Transverse colon (tissue), 4 donors: Measurements from ENCODE around the gene MME. TPM values are rescaled to one million over a fixed set of nuclear protein-coding genes. Genes with fewer than 3 reads are reported as not detected.

Source experiments
- DNase-seq: peaks from one replicate; pipeline ENCODE4 v3.0.0-alpha.2; 2019
- H3K27ac ChIP-seq, 4 donors: fragments of 200-600 bp; sonication (generic); 2 replicates each; pipeline ENCODE4 v1.5.1; 2016 to 2018; ENCODE audit warnings: inconsistent platforms in 4 of 4
- H3K27me3 ChIP-seq: fragments of 200-600 bp; sonication (generic); 2 replicates; pipeline ENCODE4 v1.5.1; 2017; ENCODE audit warnings: inconsistent platforms
- H3K36me3 ChIP-seq, 4 donors: fragments of 200-600 bp; sonication (generic); 2 replicates each; pipeline ENCODE4 v1.5.1; 2017 to 2019; ENCODE audit warnings: inconsistent platforms in 4 of 4
- H3K4me1 ChIP-seq, 4 donors: fragments of 200-600 bp; sonication (generic); 2 replicates each; pipeline ENCODE4 v1.5.1; 2017 to 2020; ENCODE audit warnings: inconsistent platforms in 4 of 4
- H3K4me3 ChIP-seq, 4 donors: fragments of 200-600 bp; sonication (generic); 1 replicate in 1 of 4; 2 replicates in 3 of 4; pipeline versions ENCODE4 v1.5.1 to v1.6.1; 2017 to 2019; ENCODE audit warnings: inconsistent platforms in 4 of 4
- H3K9me3 ChIP-seq, 2 donors: fragments of 200-600 bp; sonication (generic); 2 replicates each; pipeline ENCODE4 v1.5.1; 2017 to 2019; ENCODE audit warnings: inconsistent platforms in 2 of 2
- EP300 ChIP-seq: sonication (generic); formaldehyde crosslinking; IDR thresholded peaks from one replicate; pipeline ENCODE4 v1.6.1; 2017; ENCODE audit warnings: antibody characterized with exemption, low read depth
- POLR2A ChIP-seq: fragments of 450-650 bp; IDR thresholded peaks from one replicate; pipeline ENCODE4 v1.6.1; 2016; ENCODE audit warnings: antibody characterized with exemption, mild to moderate bottlenecking, moderate library complexity
- POLR2AphosphoS5 ChIP-seq, 3 donors: sonication (generic); formaldehyde crosslinking; IDR thresholded peaks; one replicate each; pipeline ENCODE4 v1.6.1; 2016; ENCODE audit warnings: antibody characterized with exemption in 3 of 3
- WGBS, 2 donors: methylation state at CpG; one replicate each; pipeline ENCODE4 v1.1.5; 2018; ENCODE audit warnings: low coverage in 1 of 2; 5-methylcytosine and 5-hydroxymethylcytosine counted together
- in situ Hi-C, 4 donors: fragments of 200-750 bp; cut with MboI; loops; one replicate each; pipeline versions ENCODE4 v1.15.0 to v1.15.1; 2017; ENCODE audit warnings: low sequenced_read_pairs in 3 of 4, low pct_ligation_motif_present in 1 of 4, low pct_unique_long_range_greater_than_20kb in 1 of 4
- intact Hi-C: fragments of 100-400 bp; cut with DNase I; formaldehyde crosslinking; loops from one replicate; pipeline ENCODE4 v1.15.1; 2023; ENCODE audit warnings: low total_unique reads
- total RNA-seq, 4 donors: library from RNA; depleted of rRNA; stranded (reverse); fragments of >200 nt; gene quantifications; one replicate each; pipeline ENCODE4 v1.1.0, GENCODE V29; 2016
- TF ChIP-seq, protein P1 (sequence below), 5 experiments: fragments of 200-600 bp in 3 of 5; fragments of 450-650 bp in 2 of 5; sonication (generic) in 3 of 5; IDR thresholded peaks; 1 replicate in 2 of 5; 2 replicates in 3 of 5; pipeline ENCODE4 v1.5.1; 2016 to 2017; ENCODE audit warnings: antibody characterized with exemption in 5 of 5, inconsistent platforms in 3 of 5, mild to moderate bottlenecking in 2 of 5, moderate library complexity in 1 of 5

MME gene
- total RNA-seq, 4 donors from 2014 or later = 0.82 to 1.1 (median 0.95) TPM; not detected in 1

DNA sequence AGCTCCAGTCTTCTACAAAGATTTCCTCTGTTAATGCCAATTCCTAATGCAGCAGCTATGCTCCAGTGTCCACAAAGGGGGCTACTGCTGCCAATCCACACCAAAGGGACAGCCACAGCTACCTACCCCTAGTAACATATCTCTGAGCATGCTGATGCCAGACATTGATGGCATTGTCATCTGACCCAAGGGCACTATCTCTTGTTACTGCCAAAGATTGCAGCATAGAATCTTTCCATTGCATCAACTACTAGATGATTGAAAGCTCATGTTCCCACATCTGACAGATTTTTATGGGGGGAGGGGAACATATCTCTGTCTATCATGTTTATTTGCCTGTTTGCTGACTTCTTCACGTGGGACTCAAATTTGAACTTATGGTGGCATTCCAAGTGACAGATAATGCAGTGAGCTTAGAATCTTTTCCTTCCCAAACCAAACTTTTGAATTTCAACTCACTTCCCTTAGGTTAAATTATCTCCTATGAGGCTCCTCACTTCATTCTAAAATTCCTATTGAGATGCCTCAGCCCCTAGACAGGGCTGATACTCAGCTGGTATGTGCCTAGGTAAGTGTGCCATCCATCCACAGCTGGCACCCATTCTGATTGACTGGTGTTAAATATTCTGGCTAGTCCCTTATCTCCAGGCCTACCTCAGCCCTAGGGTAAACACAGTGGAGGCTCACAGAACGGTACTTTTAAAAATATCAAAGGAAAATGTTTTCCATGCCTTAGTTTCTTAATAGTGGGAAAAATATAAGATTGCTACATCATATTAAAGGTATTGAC lies 113.0 kb downstream of the MME start:
- H3K27ac ChIP-seq = no peak overlapping the region
- intact Hi-C loops = loop anchor here (5.0 kb wide), 1 partner anchor 994 kb away; no protein-coding TSS in a partner anchor
- H3K9me3 ChIP-seq = no peaks in the 10 kb centered on the region
- no peaks in the 10 kb centered on the region for H3K27me3 ChIP-seq
- in situ Hi-C loops = no loop called here
- H3K4me3 ChIP-seq = no peak overlapping the region
- TF ChIP-seq EP300 (no peak), POLR2AphosphoS5 (IDR thresholded peaks at IDR 0.05) (no peak), POLR2A (no peak)
- TF ChIP-seq, protein P1, sequence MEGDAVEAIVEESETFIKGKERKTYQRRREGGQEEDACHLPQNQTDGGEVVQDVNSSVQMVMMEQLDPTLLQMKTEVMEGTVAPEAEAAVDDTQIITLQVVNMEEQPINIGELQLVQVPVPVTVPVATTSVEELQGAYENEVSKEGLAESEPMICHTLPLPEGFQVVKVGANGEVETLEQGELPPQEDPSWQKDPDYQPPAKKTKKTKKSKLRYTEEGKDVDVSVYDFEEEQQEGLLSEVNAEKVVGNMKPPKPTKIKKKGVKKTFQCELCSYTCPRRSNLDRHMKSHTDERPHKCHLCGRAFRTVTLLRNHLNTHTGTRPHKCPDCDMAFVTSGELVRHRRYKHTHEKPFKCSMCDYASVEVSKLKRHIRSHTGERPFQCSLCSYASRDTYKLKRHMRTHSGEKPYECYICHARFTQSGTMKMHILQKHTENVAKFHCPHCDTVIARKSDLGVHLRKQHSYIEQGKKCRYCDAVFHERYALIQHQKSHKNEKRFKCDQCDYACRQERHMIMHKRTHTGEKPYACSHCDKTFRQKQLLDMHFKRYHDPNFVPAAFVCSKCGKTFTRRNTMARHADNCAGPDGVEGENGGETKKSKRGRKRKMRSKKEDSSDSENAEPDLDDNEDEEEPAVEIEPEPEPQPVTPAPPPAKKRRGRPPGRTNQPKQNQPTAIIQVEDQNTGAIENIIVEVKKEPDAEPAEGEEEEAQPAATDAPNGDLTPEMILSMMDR (IDR thresholded peaks at IDR 0.05) = no peak
- H3K4me1 ChIP-seq = no peaks in the 10 kb centered on the region
- DNase-seq = no peak
- 68 to 73% methylated on average over 2 of the region's 2 CpGs for WGBS, 2 donors
- no peaks in the 10 kb centered on the region for H3K36me3 ChIP-seq

DNA sequence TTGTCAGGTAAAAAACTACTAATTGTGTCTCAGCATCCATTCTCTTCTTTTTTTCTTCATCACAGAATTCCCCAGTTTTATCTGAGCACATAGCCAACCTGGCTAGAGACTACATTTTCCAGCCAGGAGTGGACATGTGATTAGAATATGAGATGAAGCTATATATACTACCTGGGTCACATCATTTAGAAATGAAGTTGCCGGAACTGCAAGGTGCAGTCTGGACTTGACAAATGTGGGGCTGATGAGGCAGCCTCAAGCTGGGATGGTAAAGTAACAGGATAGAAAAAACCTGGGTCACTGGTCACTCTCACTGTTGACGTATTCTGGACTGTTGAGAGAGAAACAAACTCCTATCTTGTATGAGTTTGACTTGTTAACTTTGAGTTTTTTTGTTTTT lies 113.7 kb downstream of the MME start:
- in situ Hi-C loops (no loop called here), intact Hi-C loops (loop anchor here (5.0 kb wide), 1 partner anchor 993 kb away; no protein-coding TSS in a partner anchor)
- Histone ChIP-seq H3K27ac (no peak overlapping the region), H3K4me1 (no peaks in the 10 kb centered on the region), H3K4me3 (no peak overlapping the region), H3K36me3 (no peaks in the 10 kb centered on the region), H3K27me3 (no peaks in the 10 kb centered on the region), H3K9me3 (no peaks in the 10 kb centered on the region)
- 97% methylated on average over 2 of the region's 2 CpGs; no CpG with 5 or more reads in 1 of the 2 donors for WGBS, 2 donors
- no peak for DNase-seq
- TF ChIP-seq POLR2AphosphoS5 (IDR thresholded peaks at IDR 0.05) (no peak), POLR2A (no peak), EP300 (no peak)

DNA sequence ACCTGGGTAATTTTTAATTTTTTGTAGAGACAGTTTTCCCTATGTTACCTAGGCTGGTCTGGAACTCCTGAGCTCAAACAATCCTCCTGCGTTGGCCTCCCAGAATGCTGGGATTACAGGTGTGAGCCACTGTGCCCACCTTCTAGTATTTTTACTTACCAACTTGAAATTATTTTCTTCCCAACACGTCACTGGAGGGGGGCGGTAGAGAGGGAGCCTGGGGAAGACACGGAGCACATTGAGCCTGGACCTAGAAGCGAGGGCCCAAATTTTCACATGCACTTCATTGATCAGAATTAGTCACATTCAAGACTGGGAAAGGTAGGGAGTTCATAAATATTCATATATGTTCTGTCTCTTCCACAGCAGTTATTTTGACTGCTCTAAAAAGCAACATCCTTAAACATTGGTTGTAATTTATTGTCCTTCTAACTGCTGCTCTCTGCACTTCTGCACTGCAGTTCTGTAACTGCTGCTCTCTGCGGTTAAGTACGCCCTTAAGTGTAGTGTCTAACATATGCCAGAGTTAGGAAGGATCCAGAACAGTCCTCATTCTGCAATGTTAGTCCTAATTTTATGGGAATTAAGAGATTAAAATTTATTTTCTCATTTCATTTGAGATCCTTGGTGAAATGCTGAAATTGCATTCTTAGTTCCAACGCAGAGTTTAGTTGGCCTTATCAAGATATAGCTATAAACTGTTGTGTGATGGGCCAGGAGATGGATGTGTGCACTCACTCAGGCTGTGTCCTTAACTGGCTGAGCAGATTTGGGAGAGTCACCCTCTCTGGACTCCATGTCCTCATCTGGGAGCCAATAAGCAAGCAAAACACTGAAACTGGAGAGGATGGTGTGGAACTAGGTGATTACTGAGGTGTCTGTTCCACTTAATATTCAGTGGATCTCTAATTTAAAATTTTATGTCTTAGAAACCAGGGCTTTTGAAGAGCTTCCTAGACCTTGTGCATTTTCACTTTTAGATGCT lies 115.1 kb downstream of the MME start:
- no peaks in the 10 kb centered on the region for H3K4me1 ChIP-seq
- H3K36me3 ChIP-seq = no peaks in the 10 kb centered on the region
- H3K9me3 ChIP-seq = no peaks in the 10 kb centered on the region
- no peak overlapping the region for H3K4me3 ChIP-seq
- intact Hi-C loops = loop anchor here (5.0 kb wide), 1 partner anchor 992 kb away; no protein-coding TSS in a partner anchor
- in situ Hi-C loops = no loop called here
- no peaks in the 10 kb centered on the region for H3K27me3 ChIP-seq
- no peak for DNase-seq
- no peak overlapping the region for H3K27ac ChIP-seq
- WGBS, 2 donors = 75 to 83% methylated on average over 4 to 8 of the region's 8 CpGs
- TF ChIP-seq POLR2AphosphoS5 (IDR thresholded peaks at IDR 0.05) (no peak), POLR2A (no peak), EP300 (no peak)
- TF ChIP-seq, protein P1 (IDR thresholded peaks at IDR 0.05) = no peak

DNA sequence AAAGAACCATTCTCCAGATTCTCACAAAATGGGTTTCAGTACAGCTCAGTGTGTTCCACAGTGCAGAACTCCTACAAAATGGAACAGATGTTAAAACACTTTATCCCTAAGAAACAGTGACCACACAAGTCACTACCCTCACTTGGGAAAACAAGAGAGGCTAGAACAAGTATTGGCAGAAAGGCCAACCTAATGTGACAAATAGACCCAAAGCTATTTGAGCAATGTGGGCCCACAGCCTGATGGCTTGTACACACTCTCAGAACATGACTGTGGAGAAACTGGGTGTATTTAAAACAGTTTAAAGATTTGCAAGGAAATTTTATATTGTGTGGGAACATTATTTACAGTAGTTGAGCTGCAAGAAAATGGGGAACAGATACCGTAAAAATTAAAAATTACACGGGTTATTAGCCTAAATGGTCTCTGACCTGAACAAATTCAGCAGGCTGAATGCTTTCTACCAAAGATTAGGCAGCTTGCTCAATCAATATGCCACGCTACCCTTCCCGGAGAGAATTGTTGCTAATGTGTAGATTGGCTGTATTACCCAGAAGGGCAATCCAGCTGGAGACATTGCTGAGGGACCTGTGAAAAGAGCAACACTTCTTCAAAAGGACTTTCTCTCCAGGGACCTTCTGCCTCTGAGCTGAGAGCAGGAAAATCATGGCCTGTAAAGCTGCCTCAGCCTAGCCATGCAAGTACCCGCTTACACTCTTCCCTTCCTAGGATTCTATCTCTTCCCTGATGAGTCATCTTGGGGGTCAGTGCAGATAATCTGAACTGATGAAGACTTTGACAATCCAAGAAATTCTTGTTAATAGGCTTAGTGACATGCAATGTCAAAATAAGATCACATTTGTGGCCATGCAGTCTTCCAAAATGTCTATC lies 116.3 kb downstream of the MME start:
- Histone ChIP-seq H3K4me3 (no peak overlapping the region), H3K36me3 (no peaks in the 10 kb centered on the region), H3K27ac (no peak overlapping the region), H3K27me3 (no peaks in the 10 kb centered on the region), H3K4me1 (no peaks in the 10 kb centered on the region), H3K9me3 (no peaks in the 10 kb centered on the region)
- TF ChIP-seq, protein P1 (IDR thresholded peaks at IDR 0.05) = no peak
- no peak for TF ChIP-seq EP300
- no peak for TF ChIP-seq POLR2A
- no peak for TF ChIP-seq POLR2AphosphoS5 (IDR thresholded peaks at IDR 0.05)
- intact Hi-C loops = no loop called here
- WGBS, 2 donors = 80 to 100% methylated on average over 1 to 5 of the region's 5 CpGs
- DNase-seq = no peak
- in situ Hi-C loops = no loop called here
